ENCODE data around the gene DGKI.

DNA sequence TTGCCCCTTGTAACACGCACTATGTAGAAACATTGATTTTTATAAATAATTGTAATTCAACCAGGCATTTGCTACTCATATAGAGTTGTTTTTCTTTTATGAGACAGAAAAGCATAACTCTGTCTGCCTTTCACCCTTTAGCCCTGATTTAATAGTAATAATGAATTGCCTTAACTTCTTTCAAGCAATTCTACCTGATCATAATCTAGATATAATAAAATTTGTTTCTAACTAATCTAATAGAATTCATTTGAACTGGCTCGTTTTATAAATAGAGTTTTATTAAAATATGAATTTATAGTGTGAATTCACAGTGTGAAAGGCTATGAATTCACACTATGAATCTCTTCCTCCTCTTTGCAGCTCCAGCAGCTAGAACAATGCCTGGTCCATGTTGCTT lies 319.1 kb downstream of the DGKI start:
- no peak for TF ChIP-seq POLR2A (IDR thresholded peaks at IDR 0.05)
- TF ChIP-seq EP300 (IDR thresholded peaks at IDR 0.05): no peak
- TF ChIP-seq POLR2AphosphoS5 (IDR thresholded peaks at IDR 0.05): no peak

Data from stomach (tissue), 4 donors.